Activated CD4-positive, alpha-beta T cell treated with anti-CD3 and anti-CD28 coated beads, Interleukin-2, amount 10 ng/mL, durations not matched to agents 7 days and 5 days (primary cell): Measurements from ENCODE around the gene CHST11. TPM values are rescaled to one million over a fixed set of nuclear protein-coding genes. Genes with fewer than 3 reads are reported as not detected.

Experiments used
- CTCF ChIA-PET: fragments of 350-600 bp; sonication (Branson Sonifier 250); formaldehyde crosslinking; loops from one replicate; lab custom pipeline; 2021; ENCODE audit warnings: antibody characterized with exemption; lab: Charles Lee
- POLR2A ChIA-PET: fragments of 350-600 bp; sonication (Branson Sonifier 250); formaldehyde crosslinking; loops from one replicate; lab custom pipeline; 2021; ENCODE audit warnings: antibody characterized with exemption; lab: Charles Lee
- DNase-seq: peaks from one replicate; pipeline ENCODE4 v3.0.0-alpha.2; 2020
- H3K27ac Mint-ChIP-seq: one replicate; pipeline ENCODE4 v1.8.0; 2021; ENCODE audit warnings: mild to moderate bottlenecking, moderate library complexity, mixed read lengths
- H3K27me3 Mint-ChIP-seq: one replicate; pipeline ENCODE4 v1.8.0; 2021; ENCODE audit warnings: mixed read lengths
- H3K36me3 Mint-ChIP-seq: one replicate; pipeline ENCODE4 v1.8.0; 2021; ENCODE audit warnings: low read depth, mixed read lengths
- H3K4me1 Mint-ChIP-seq: one replicate; pipeline ENCODE4 v1.8.0; 2021; ENCODE audit warnings: mixed read lengths
- H3K4me3 Mint-ChIP-seq: one replicate; pipeline ENCODE4 v1.8.0; 2021; ENCODE audit warnings: mild to moderate bottlenecking, moderate library complexity, mixed read lengths
- H3K9me3 Mint-ChIP-seq: one replicate; pipeline ENCODE4 v1.8.0; 2021; ENCODE audit warnings: mixed read lengths
- total RNA-seq, 2 experiments: library from RNA; stranded (reverse); gene quantifications; one replicate each; pipeline ENCODE4 v1.2.3, GENCODE V29; 2021

The CHST11 gene
- total RNA-seq, 2 experiments from 2014 or later: 56.4 to 56.6 TPM

- Mint-ChIP-seq H3K4me1 (peaks cover 26% of the 10 kb centered on the region), H3K36me3 (peaks cover 22% of the 10 kb centered on the region), H3K9me3 (peaks cover 4% of the 10 kb centered on the region)
These were observed 951 bp upstream of the CHST11 start for GRCh38 chr12:104455578-104456416.

GRCh38 chr12:104456950-104457745 lies 400 bp downstream of the CHST11 start:
- Mint-ChIP-seq H3K9me3 (no peaks in the 10 kb centered on the region), H3K4me1 (peaks cover 38% of the 10 kb centered on the region), H3K27me3 (peaks cover 2% of the 10 kb centered on the region), H3K27ac (peak overlapping the region; percentile 98), H3K4me3 (peak overlapping the region; percentile 99), H3K36me3 (peaks cover 22% of the 10 kb centered on the region)
- DNase-seq: peak; percentile 67
- ChIA-PET POLR2A (interaction anchor here (0.7 to 1.2 kb wide), 2 partner anchors 38 to 45 kb away, joined by 5 to 7 read pairs; no protein-coding TSS in a partner anchor), CTCF (interaction anchor here (0.6 to 1.4 kb wide), 13 partner anchors 8 to 210 kb away, joined by 3 to 6 read pairs (median 4); no protein-coding TSS in a partner anchor)

More at GRCh38 chr12:104455578-104456416, 951 bp upstream of the CHST11 start:
- DNase-seq: no peak
- ChIA-PET CTCF (interaction anchor here (1.1 to 1.3 kb wide), 2 partner anchors 12 to 17 kb away, joined by 3 to 4 read pairs; no protein-coding TSS in a partner anchor), POLR2A (interaction anchor here (0.6 kb wide), 1 partner anchor 39 kb away, joined by 3 read pairs; no protein-coding TSS in a partner anchor)
- Mint-ChIP-seq H3K27me3 (peaks cover 2% of the 10 kb centered on the region), H3K27ac (peak overlapping the region; percentile 83), H3K4me3 (peak overlapping the region; percentile 99)

- no peaks in the 10 kb centered on the region for H3K9me3 Mint-ChIP-seq
- peak overlapping the region; percentile 99 for H3K4me3 Mint-ChIP-seq
- DNase-seq: peak; percentile 64
- peaks cover 2% of the 10 kb centered on the region for H3K27me3 Mint-ChIP-seq
- CTCF ChIA-PET: interaction anchor here (0.7 to 1.4 kb wide), 10 partner anchors 9 to 209 kb away, joined by 3 to 6 read pairs (median 4); no protein-coding TSS in a partner anchor
- POLR2A ChIA-PET: interaction anchor here (0.7 to 1.4 kb wide), 4 partner anchors 37 to 254 kb away, joined by 3 to 7 read pairs (median 4); no protein-coding TSS in a partner anchor
- H3K36me3 Mint-ChIP-seq: peaks cover 22% of the 10 kb centered on the region
- peaks cover 45% of the 10 kb centered on the region for H3K4me1 Mint-ChIP-seq
- H3K27ac Mint-ChIP-seq: peak overlapping the region; percentile 98
These were observed 1.3 kb downstream of the CHST11 start for GRCh38 chr12:104457746-104458693.

- CTCF ChIA-PET: interaction anchor here (0.7 to 1.6 kb wide), 13 partner anchors 12 to 253 kb away, joined by 3 to 5 read pairs (median 4); no protein-coding TSS in a partner anchor
- H3K27me3 Mint-ChIP-seq: peaks cover 2% of the 10 kb centered on the region
- H3K9me3 Mint-ChIP-seq: no peaks in the 10 kb centered on the region
- peak overlapping the region; percentile 86 for H3K27ac Mint-ChIP-seq
- POLR2A ChIA-PET: interaction anchor here (0.7 to 1.4 kb wide), 3 partner anchors 229 to 1900 kb away, joined by 3 read pairs; no protein-coding TSS in a partner anchor
- peak; percentile 20 for DNase-seq
- H3K4me3 Mint-ChIP-seq: peak overlapping the region; percentile 99
- peaks cover 53% of the 10 kb centered on the region for H3K4me1 Mint-ChIP-seq
- peaks cover 28% of the 10 kb centered on the region for H3K36me3 Mint-ChIP-seq
These were observed 2.1 kb downstream of the CHST11 start for GRCh38 chr12:104458694-104459367.

- Mint-ChIP-seq H3K4me3 (peak overlapping the region; percentile 99), H3K27me3 (peaks cover 2% of the 10 kb centered on the region), H3K27ac (peak overlapping the region; percentile 86), H3K9me3 (no peaks in the 10 kb centered on the region), H3K36me3 (peaks cover 30% of the 10 kb centered on the region), H3K4me1 (peaks cover 59% of the 10 kb centered on the region)
- POLR2A ChIA-PET: interaction anchor here (0.7 to 1.4 kb wide), 3 partner anchors 41 to 1899 kb away, joined by 3 read pairs; no protein-coding TSS in a partner anchor
- CTCF ChIA-PET: interaction anchor here (0.8 to 1.6 kb wide), 11 partner anchors 11 to 253 kb away, joined by 3 to 5 read pairs (median 4); no protein-coding TSS in a partner anchor
- no peak for DNase-seq
These were observed 2.7 kb downstream of the CHST11 start for GRCh38 chr12:104459368-104459909.

- ChIA-PET CTCF (interaction anchor here (0.6 to 1.6 kb wide), 13 partner anchors 10 to 315 kb away, joined by 3 to 5 read pairs (median 4); no protein-coding TSS in a partner anchor), POLR2A (interaction anchor here (0.6 to 1.2 kb wide), 2 partner anchors 27 to 40 kb away, joined by 3 read pairs; no protein-coding TSS in a partner anchor)
- no peak for DNase-seq
- no peaks in the 10 kb centered on the region for H3K9me3 Mint-ChIP-seq
- peaks cover 37% of the 10 kb centered on the region for H3K36me3 Mint-ChIP-seq
- H3K27me3 Mint-ChIP-seq: peaks cover 2% of the 10 kb centered on the region
- H3K27ac Mint-ChIP-seq: peak overlapping the region; percentile 86
- H3K4me1 Mint-ChIP-seq: peaks cover 66% of the 10 kb centered on the region
- H3K4me3 Mint-ChIP-seq: peak overlapping the region; percentile 99
These were observed 3.4 kb downstream of the CHST11 start for GRCh38 chr12:104460041-104460719.

GRCh38 chr12:104460973-104461698 lies 4.4 kb downstream of the CHST11 start:
- Mint-ChIP-seq H3K27ac (peak overlapping the region; percentile 86), H3K27me3 (peaks cover 2% of the 10 kb centered on the region), H3K4me3 (peak overlapping the region; percentile 99), H3K9me3 (no peaks in the 10 kb centered on the region), H3K4me1 (peaks cover 64% of the 10 kb centered on the region), H3K36me3 (peaks cover 40% of the 10 kb centered on the region)
- no peak for DNase-seq
- POLR2A ChIA-PET: no interaction called here
- CTCF ChIA-PET: interaction anchor here (0.9 to 1.2 kb wide), 3 partner anchors 14 to 42 kb away, joined by 3 to 4 read pairs (median 3); no protein-coding TSS in a partner anchor

GRCh38 chr12:104462325-104462724 lies 5.6 kb downstream of the CHST11 start:
- no peak for DNase-seq
- Mint-ChIP-seq H3K27ac (peak overlapping the region; percentile 88), H3K4me3 (peak overlapping the region; percentile 66), H3K9me3 (no peaks in the 10 kb centered on the region), H3K36me3 (peaks cover 47% of the 10 kb centered on the region), H3K27me3 (no peaks in the 10 kb centered on the region), H3K4me1 (peaks cover 76% of the 10 kb centered on the region)
- ChIA-PET POLR2A (interaction anchor here (1.0 kb wide), 1 partner anchor 32 kb away, joined by 3 read pairs; no protein-coding TSS in a partner anchor), CTCF (no interaction called here)

- H3K4me1 Mint-ChIP-seq: peaks cover 82% of the 10 kb centered on the region
- H3K27ac Mint-ChIP-seq: peak overlapping the region; percentile 88
- peaks cover 3% of the 10 kb centered on the region for H3K9me3 Mint-ChIP-seq
- ChIA-PET POLR2A (interaction anchor here (1.0 kb wide), 1 partner anchor 32 kb away, joined by 3 read pairs; no protein-coding TSS in a partner anchor), CTCF (no interaction called here)
- peak overlapping the region; percentile 66 for H3K4me3 Mint-ChIP-seq
- peak; percentile 64 for DNase-seq
- H3K27me3 Mint-ChIP-seq: no peaks in the 10 kb centered on the region
- H3K36me3 Mint-ChIP-seq: peaks cover 52% of the 10 kb centered on the region
These were observed 6.2 kb downstream of the CHST11 start for GRCh38 chr12:104462931-104463339.
